B cell (primary cell): ENCODE results near the gene LYPD3. TPM values are rescaled to one million over a fixed set of nuclear protein-coding genes. Genes with fewer than 3 reads are reported as not detected.

Experiments used
- ATAC-seq: fragments of 200-7000 bp; cut with Tn5 transposase; one replicate; pipeline ENCODE4 v1.10.0; 2021; ENCODE audit warnings: low read depth, mild to moderate bottlenecking, moderate number of reproducible peaks, moderate library complexity
- CTCF ChIA-PET: fragments of 350-600 bp; sonication (Branson Sonifier 250); formaldehyde crosslinking; loops from one replicate; lab custom pipeline; 2021; ENCODE audit warnings: antibody characterized with exemption, inconsistent platforms; lab: Charles Lee
- POLR2A ChIA-PET: fragments of 350-600 bp; sonication (Branson Sonifier 250); formaldehyde crosslinking; loops from one replicate; lab custom pipeline; 2021; ENCODE audit warnings: antibody characterized with exemption; lab: Charles Lee
- DNase-seq: peaks from one replicate; pipeline ENCODE4 v3.0.0; 2013
- H2AFZ ChIP-seq: 2 replicates; pipeline ENCODE4 v1.6.1; 2012; ENCODE audit warnings: mild to moderate bottlenecking, low read depth, low read length; ENCODE audit not compliant: insufficient read depth, poor library complexity, severe bottlenecking
- H3K27ac ChIP-seq, 2 donors: 1 replicate in 1 of 2; 2 replicates in 1 of 2; pipeline ENCODE4 v1.5.1; 2012 to 2013; ENCODE audit warnings: low read length in 2 of 2, mild to moderate bottlenecking in 2 of 2, moderate library complexity in 1 of 2
- H3K27me3 ChIP-seq, 4 experiments: fragments of 200-600 bp in 1 of 4; sonication (generic) in 1 of 4; replicated peaks in 1 of 4; 1 replicate in 2 of 4; 2 replicates in 2 of 4; pipeline versions ENCODE4 v1.6.1 to v1.7.0; 2013 to 2016; ENCODE audit warnings: low read length in 3 of 4, mild to moderate bottlenecking in 2 of 4, mixed read lengths in 1 of 4, moderate library complexity in 1 of 4; ENCODE audit not compliant: insufficient read depth in 4 of 4, control insufficient read depth in 3 of 4; ENCODE audit errors: control extremely low read depth in 1 of 4
- H3K36me3 ChIP-seq, 2 experiments: replicated peaks in 1 of 2; 1 replicate in 1 of 2; 2 replicates in 1 of 2; pipeline versions ENCODE4 v1.6.1 to v1.7.1; 2013; ENCODE audit warnings: low read length in 1 of 2; ENCODE audit not compliant: insufficient read depth in 2 of 2, control insufficient read depth in 1 of 2; ENCODE audit errors: control extremely low read depth in 1 of 2, extremely low read depth in 1 of 2
- H3K4me1 ChIP-seq, 2 donors: fragments of 200-600 bp in 1 of 2; sonication (generic) in 1 of 2; 1 replicate in 1 of 2; 2 replicates in 1 of 2; pipeline versions ENCODE4 v1.5.1 to v1.6.1; 2013 to 2017; ENCODE audit warnings: low read length in 2 of 2; ENCODE audit not compliant: control insufficient read depth in 2 of 2, insufficient read depth in 2 of 2
- H3K4me2 ChIP-seq: replicated peaks from 2 replicates; pipeline ENCODE3; 2012; ENCODE audit warnings: mild to moderate bottlenecking, low read depth, low read length; ENCODE audit not compliant: poor library complexity, severe bottlenecking
- H3K4me3 ChIP-seq, 5 experiments: fragments of 200-600 bp in 1 of 5; sonication (generic) in 1 of 5; 1 replicate in 3 of 5; 2 replicates in 2 of 5; pipeline versions ENCODE4 v1.5.1 to v1.7.0; 2011 to 2016; ENCODE audit warnings: low read length in 4 of 5, mild to moderate bottlenecking in 4 of 5, low read depth in 2 of 5, control low read depth in 1 of 5, moderate library complexity in 1 of 5; ENCODE audit not compliant: insufficient read depth in 1 of 5; ENCODE audit errors: control extremely low read depth in 1 of 5, extremely low read depth in 1 of 5
- H3K79me2 ChIP-seq: fragments of 200-600 bp; sonication (generic); one replicate; pipeline ENCODE4 v1.6.0; 2016; ENCODE audit warnings: low read length; ENCODE audit not compliant: control insufficient read depth, insufficient read depth
- H3K9ac ChIP-seq: fragments of 200-600 bp; sonication (generic); 2 replicates; pipeline ENCODE4 v1.6.1; 2017; ENCODE audit warnings: mild to moderate bottlenecking, low read length, moderate library complexity
- H3K9me3 ChIP-seq, 3 donors: one replicate each; pipeline versions ENCODE4 v1.6.1 to v1.7.1; 2013; ENCODE audit warnings: low read length in 2 of 3; ENCODE audit not compliant: control insufficient read depth in 2 of 3, insufficient read depth in 1 of 3; ENCODE audit errors: control extremely low read depth in 1 of 3
- H4K20me1 ChIP-seq: 2 replicates; pipeline ENCODE4 v1.6.0; 2012; ENCODE audit warnings: mild to moderate bottlenecking, low read length; ENCODE audit not compliant: insufficient read depth, control insufficient read depth, poor library complexity, severe bottlenecking
- H3K27ac Mint-ChIP-seq: one replicate; pipeline ENCODE4 v1.8.0; 2021; ENCODE audit warnings: mixed read lengths
- H3K27me3 Mint-ChIP-seq: one replicate; pipeline ENCODE4 v1.8.0; 2021; ENCODE audit warnings: mixed read lengths
- H3K4me1 Mint-ChIP-seq: one replicate; pipeline ENCODE4 v1.8.0; 2021; ENCODE audit warnings: mixed read lengths
- H3K4me3 Mint-ChIP-seq: one replicate; pipeline ENCODE4 v1.8.0; 2021; ENCODE audit warnings: mixed read lengths
- H3K9me3 Mint-ChIP-seq: one replicate; pipeline ENCODE4 v1.8.0; 2022; ENCODE audit warnings: mixed read lengths; ENCODE audit not compliant: insufficient read depth
- CTCF ChIP-seq: fragments of 200-600 bp; IDR thresholded peaks from one replicate; pipeline ENCODE4 v1.8.0; 2022; ENCODE audit warnings: antibody characterized with exemption, mild to moderate bottlenecking
- EZH2 ChIP-seq: IDR thresholded peaks from 2 replicates; pipeline ENCODE4 v1.6.1; 2012; ENCODE audit warnings: borderline replicate concordance, low read depth, mild to moderate bottlenecking, moderate library complexity, low read length; ENCODE audit not compliant: insufficient read depth, poor library complexity, severe bottlenecking
- WGBS: methylation state at CpG from one replicate; pipeline ENCODE4 v1.1.5; 2013; ENCODE audit warnings: missing lambda C conversion rate; ENCODE audit not compliant: insufficient coverage; 5-methylcytosine and 5-hydroxymethylcytosine counted together
- intact Hi-C: fragments of 100-400 bp; cut with micrococcal nuclease; formaldehyde crosslinking; loops from one replicate; pipeline ENCODE4 v1.10.0; 2022
- polyA plus RNA-seq: library from polyadenylated mRNA; depleted of rRNA; stranded (reverse); fragments of >200 nt; gene quantifications from 2 replicates; pipeline ENCODE4 v1.2.3, GENCODE V29; 2012
- total RNA-seq, 2 donors: library from RNA; stranded (reverse); fragments of 120-200 nt in 1 of 2; gene quantifications; 1 replicate in 1 of 2; 2 replicates in 1 of 2; pipeline versions ENCODE4 v1.2.3 to v1.2.4, GENCODE V29; 2013 to 2022

LYPD3 gene
- total and polyA plus RNA-seq, 2 donors (not counting 1 experiment from before 2014, with no cell fraction given): 0.27 to 2.2 TPM

GRCh38 chr19:43505941-43506340, 40.5 kb upstream of the LYPD3 start:
- H3K27me3 Mint-ChIP-seq: no peaks in the 10 kb centered on the region
- TF ChIP-seq EZH2: no peak
- no peak for TF ChIP-seq CTCF
- no peak for ATAC-seq

GRCh38 chr19:43505186-43505456, 39.7 kb upstream of the LYPD3 start:
- DNase-seq: no peak
- intact Hi-C loops: no loop called here

More at GRCh38 chr19:43505941-43506340, 40.5 kb upstream of the LYPD3 start:
- Histone ChIP-seq H3K79me2 (no peaks in the 10 kb centered on the region), H3K9ac (no peak overlapping the region), H2AFZ (no peak overlapping the region), H3K4me2 (no peak overlapping the region), H3K36me3 (peaks cover 1 to 2% of the 10 kb centered on the region in 2 experiments), H3K27ac (peak overlapping the region in 1 of 2 donors; percentile 9), H3K9me3 (no peaks in the 10 kb centered on the region), H3K4me1 (peaks cover 12 to 22% of the 10 kb centered on the region in 2 donors), H3K27me3 (no peaks in the 10 kb centered on the region), H3K4me3 (no peak overlapping the region), H4K20me1 (no peaks in the 10 kb centered on the region)
- WGBS: 92% methylated on average over 4 of the region's 5 CpGs
- peaks cover 21% of the 10 kb centered on the region for H3K4me1 Mint-ChIP-seq
- CTCF ChIA-PET: interaction anchor here (2.6 to 3.6 kb wide), 2 partner anchors 19 to 58 kb away, joined by 13 to 45 read pairs; no protein-coding TSS in a partner anchor
- DNase-seq: no peak
- H3K27ac Mint-ChIP-seq: peak overlapping the region; percentile 65
- H3K4me3 Mint-ChIP-seq: peak overlapping the region; percentile 60
- intact Hi-C loops: no loop called here
- POLR2A ChIA-PET: interaction anchor here (1.0 to 2.9 kb wide), 2 partner anchors 7 to 42 kb away, joined by 5 to 13 read pairs; no protein-coding TSS in a partner anchor
- H3K9me3 Mint-ChIP-seq: no peaks in the 10 kb centered on the region

More at GRCh38 chr19:43505186-43505456, 39.7 kb upstream of the LYPD3 start:
- Histone ChIP-seq H3K9ac (peak overlapping the region; percentile 87), H3K36me3 (peaks cover 1 to 2% of the 10 kb centered on the region in 2 experiments), H3K9me3 (no peaks in the 10 kb centered on the region), H3K4me2 (peak overlapping the region; percentile 99), H3K27me3 (no peaks in the 10 kb centered on the region), H3K4me1 (peaks cover 12 to 22% of the 10 kb centered on the region in 2 donors), H4K20me1 (no peaks in the 10 kb centered on the region), H3K4me3 (peak overlapping the region in 1 of 5 experiments; percentile 97), H3K79me2 (no peaks in the 10 kb centered on the region), H3K27ac (peak overlapping the region; percentile 77 to 80), H2AFZ (peak overlapping the region; percentile 98)
- ChIA-PET POLR2A (interaction anchor here (0.6 to 2.9 kb wide), 5 partner anchors 8 to 41 kb away, joined by 5 to 13 read pairs (median 7); partner anchors contain the start of gene ZNF575), CTCF (interaction anchor here (1.0 to 3.6 kb wide), 4 partner anchors 14 to 66 kb away, joined by 3 to 45 read pairs (median 20); no protein-coding TSS in a partner anchor)
- H3K4me1 Mint-ChIP-seq: peaks cover 23% of the 10 kb centered on the region
- ATAC-seq: no peak
- no CpG with 5 or more reads among the region's 3 CpGs for WGBS
- peak overlapping the region; percentile 74 for H3K27ac Mint-ChIP-seq
- no peak for TF ChIP-seq EZH2
- H3K4me3 Mint-ChIP-seq: peak overlapping the region; percentile 95
- no peaks in the 10 kb centered on the region for H3K27me3 Mint-ChIP-seq
- no peaks in the 10 kb centered on the region for H3K9me3 Mint-ChIP-seq
